HepG2 (cell line): Measurements from ENCODE around the gene CEP57L1.

Experiments
- ELK4 ChIP-seq: sonication (generic); formaldehyde crosslinking; IDR thresholded peaks from 2 replicates; pipeline ENCODE4 v1.9.0; 2021; ENCODE audit warnings: missing genetic modification reagents, borderline replicate concordance
- GABPA ChIP-seq, 2 experiments: IDR thresholded peaks; 2 replicates each; pipeline ENCODE4 v1.6.1; 2011 to 2016; ENCODE audit warnings: low read depth in 2 of 2, low read length in 1 of 2, missing biosample characterization in 1 of 2, missing genetic modification characterization in 1 of 2
- GFI1 ChIP-seq: sonication (generic); formaldehyde crosslinking; IDR thresholded peaks from 2 replicates; pipeline ENCODE4 v1.5.0; 2020; ENCODE audit warnings: missing genetic modification reagents, mild to moderate bottlenecking, borderline replicate concordance
- NCOA1 ChIP-seq: sonication (generic); formaldehyde crosslinking; IDR thresholded peaks from 2 replicates; pipeline ENCODE4 v1.9.0; 2021; ENCODE audit warnings: missing genetic modification reagents
- POLR2A ChIP-seq, 2 experiments: IDR thresholded peaks; 2 replicates each; pipeline ENCODE4 v1.6.1; 2011; ENCODE audit warnings: low read depth in 2 of 2, low read length in 2 of 2, mild to moderate bottlenecking in 1 of 2, moderate library complexity in 1 of 2; ENCODE audit not compliant: insufficient read depth in 1 of 2
- ZNF501 ChIP-seq: sonication (generic); formaldehyde crosslinking; IDR thresholded peaks from 2 replicates; pipeline ENCODE4 v1.5.1; 2020; ENCODE audit warnings: mild to moderate bottlenecking, moderate library complexity, missing genetic modification reagents
- ZNF780A ChIP-seq: sonication (generic); formaldehyde crosslinking; IDR thresholded peaks from 2 replicates; pipeline ENCODE4 v1.8.0; 2022; ENCODE audit warnings: mild to moderate bottlenecking, missing genetic modification reagents, moderate library complexity

DNA sequence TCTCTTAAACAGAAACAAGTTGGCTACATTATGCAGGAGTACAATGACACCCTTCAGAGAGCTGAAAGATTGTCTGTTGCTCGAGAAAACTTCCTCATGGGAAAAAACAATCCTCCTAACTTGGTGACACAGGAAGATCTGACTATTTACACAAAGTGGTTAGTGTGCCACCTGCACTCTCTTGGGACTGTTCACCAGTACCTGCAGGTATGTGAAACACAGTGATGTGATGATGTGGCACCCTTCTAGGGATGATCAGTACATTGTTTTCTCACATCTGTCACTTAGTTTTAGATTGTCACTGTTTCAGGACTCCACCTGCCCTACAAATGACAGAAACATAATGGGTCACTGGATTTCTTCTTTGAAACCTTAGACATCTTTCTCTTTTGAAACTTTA lies 101.8 kb downstream of the CEP57L1 start:
- TF ChIP-seq GABPA (IDR thresholded peaks at IDR 0.05; ENCODE audit: low read depth, low read length) (no peak), GABPA (CRISPR knock-in tag; IDR thresholded peaks at IDR 0.05; ENCODE audit: low read depth) (no peak), ZNF501 (CRISPR knock-in tag) (no peak), NCOA1 (CRISPR knock-in tag) (no peak), GFI1 (CRISPR knock-in tag) (no peak), ELK4 (CRISPR knock-in tag) (no peak), POLR2A (IDR thresholded peaks at IDR 0.05; ENCODE audit: insufficient read depth in 1 of 2, low read depth in 2 of 2, low read length in 2 of 2) (no peak), ZNF780A (CRISPR knock-in tag) (no peak)
